ENCODE data around the gene KLF13.

GRCh38 chr15:31332681-31333071 lies 6.0 kb downstream of the KLF13 start:
- TF ChIP-seq, protein P1, sequence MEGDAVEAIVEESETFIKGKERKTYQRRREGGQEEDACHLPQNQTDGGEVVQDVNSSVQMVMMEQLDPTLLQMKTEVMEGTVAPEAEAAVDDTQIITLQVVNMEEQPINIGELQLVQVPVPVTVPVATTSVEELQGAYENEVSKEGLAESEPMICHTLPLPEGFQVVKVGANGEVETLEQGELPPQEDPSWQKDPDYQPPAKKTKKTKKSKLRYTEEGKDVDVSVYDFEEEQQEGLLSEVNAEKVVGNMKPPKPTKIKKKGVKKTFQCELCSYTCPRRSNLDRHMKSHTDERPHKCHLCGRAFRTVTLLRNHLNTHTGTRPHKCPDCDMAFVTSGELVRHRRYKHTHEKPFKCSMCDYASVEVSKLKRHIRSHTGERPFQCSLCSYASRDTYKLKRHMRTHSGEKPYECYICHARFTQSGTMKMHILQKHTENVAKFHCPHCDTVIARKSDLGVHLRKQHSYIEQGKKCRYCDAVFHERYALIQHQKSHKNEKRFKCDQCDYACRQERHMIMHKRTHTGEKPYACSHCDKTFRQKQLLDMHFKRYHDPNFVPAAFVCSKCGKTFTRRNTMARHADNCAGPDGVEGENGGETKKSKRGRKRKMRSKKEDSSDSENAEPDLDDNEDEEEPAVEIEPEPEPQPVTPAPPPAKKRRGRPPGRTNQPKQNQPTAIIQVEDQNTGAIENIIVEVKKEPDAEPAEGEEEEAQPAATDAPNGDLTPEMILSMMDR (IDR thresholded peaks at IDR 0.05) = no peak
- no peak for TF ChIP-seq POLR2AphosphoS5 (IDR thresholded peaks at IDR 0.05; ENCODE audit: insufficient read depth in 1 of 2, low read depth in 1 of 2)

Measured in vagina (tissue), 2 donors.